IMR-90 (cell line): Measurements from ENCODE around the gene KCNIP1. TPM values are rescaled to one million over a fixed set of nuclear protein-coding genes. Genes with fewer than 3 reads are reported as not detected.

Source experiments
- ATAC-seq: fragments of 200-7000 bp; cut with Tn5 transposase; 2 replicates; pipeline ENCODE4 v1.9.1; 2020; ENCODE audit warnings: low read depth, mild to moderate bottlenecking, moderate library complexity
- BruUV-seq: library from RNA; stranded (reverse); fragments of 400-500 nt; replicated peaks from 2 replicates; lab custom pipeline; 2021; lab: Mats Ljungman, UMichigan
- CTCF ChIA-PET: fragments of 300-600 bp; formaldehyde crosslinking; extraction: SDS; loops from one replicate; lab custom pipeline; 2021; ENCODE audit warnings: antibody characterized with exemption; lab: Yijun Ruan, JAX
- POLR2A ChIA-PET: fragments of 300-600 bp; sonication (Branson Sonifier 250); formaldehyde crosslinking; loops from one replicate; lab custom pipeline; 2022; ENCODE audit warnings: antibody characterized with exemption; ENCODE audit not compliant: unreplicated experiment; lab: Charles Lee
- DNase-seq: peaks from one replicate; pipeline ENCODE4 v3.0.0; 2013
- H2AFZ ChIP-seq: replicated peaks from 2 replicates; pipeline ENCODE3; 2013; ENCODE audit warnings: low read length, mild to moderate bottlenecking; ENCODE audit not compliant: poor library complexity
- H2AK5ac ChIP-seq: 2 replicates; pipeline ENCODE4 v1.6.1; 2013; ENCODE audit warnings: low read depth, low read length, inconsistent platforms
- H2AK9ac ChIP-seq: replicated peaks from 2 replicates; pipeline ENCODE3; 2013; ENCODE audit warnings: mild to moderate bottlenecking, low read depth, low read length, moderate library complexity; ENCODE audit not compliant: poor library complexity
- H2BK120ac ChIP-seq: 2 replicates; pipeline ENCODE4 v1.6.1; 2013; ENCODE audit warnings: low read depth, low read length, inconsistent platforms
- H2BK15ac ChIP-seq: 3 replicates; pipeline ENCODE4 v1.6.1; 2013; ENCODE audit warnings: low read depth, low read length, inconsistent platforms
- H2BK20ac ChIP-seq: 2 replicates; pipeline ENCODE4 v1.6.1; 2013; ENCODE audit warnings: low read depth, mild to moderate bottlenecking, inconsistent platforms, low read length, moderate library complexity
- H2BK5ac ChIP-seq: 2 replicates; pipeline ENCODE4 v1.6.1; 2013; ENCODE audit warnings: mild to moderate bottlenecking, low read depth, low read length, inconsistent platforms; ENCODE audit not compliant: poor library complexity, severe bottlenecking
- H3K14ac ChIP-seq: replicated peaks from 2 replicates; pipeline ENCODE4 v1.6.1; 2013; ENCODE audit warnings: low read depth, low read length, inconsistent platforms
- H3K18ac ChIP-seq: 2 replicates; pipeline ENCODE4 v1.6.1; 2013; ENCODE audit warnings: low read depth, low read length, control low read depth
- H3K23ac ChIP-seq: 2 replicates; pipeline ENCODE4 v1.6.1; 2013; ENCODE audit warnings: low read depth, low read length, inconsistent platforms
- H3K27ac ChIP-seq: 2 replicates; pipeline ENCODE4 v1.5.1; 2013; ENCODE audit warnings: mild to moderate bottlenecking, control low read depth, low read length; ENCODE audit not compliant: insufficient read depth
- H3K27me3 ChIP-seq: 2 replicates; pipeline ENCODE4 v1.6.1; 2013; ENCODE audit warnings: low read length; ENCODE audit not compliant: control insufficient read depth, insufficient read depth
- H3K36me3 ChIP-seq: 2 replicates; pipeline ENCODE4 v1.6.1; 2013; ENCODE audit warnings: low read length, mixed read lengths; ENCODE audit not compliant: control insufficient read depth, insufficient read depth
- H3K4ac ChIP-seq: 2 replicates; pipeline ENCODE4 v1.6.1; 2013; ENCODE audit warnings: low read depth, low read length, inconsistent platforms
- H3K4me1 ChIP-seq: 2 replicates; pipeline ENCODE4 v1.6.1; 2013; ENCODE audit warnings: low read length, mixed read lengths; ENCODE audit not compliant: control insufficient read depth, insufficient read depth
- H3K4me2 ChIP-seq: 2 replicates; pipeline ENCODE4 v1.6.1; 2013; ENCODE audit warnings: low read depth, mild to moderate bottlenecking, control low read depth, low read length, moderate library complexity
- H3K4me3 ChIP-seq: 2 replicates; pipeline ENCODE4 v1.5.1; 2013; ENCODE audit warnings: low read depth, mild to moderate bottlenecking, control low read depth, low read length, moderate library complexity; ENCODE audit not compliant: insufficient read depth
- H3K56ac ChIP-seq: 2 replicates; pipeline ENCODE4 v1.6.1; 2013; ENCODE audit warnings: low read length, inconsistent platforms; ENCODE audit not compliant: insufficient read depth; ENCODE audit errors: extremely low read depth
- H3K79me1 ChIP-seq, 2 experiments: 2 replicates each; pipeline ENCODE4 v1.6.1; 2013; ENCODE audit warnings: low read length in 2 of 2, inconsistent platforms in 1 of 2, low read depth in 1 of 2
- H3K9ac ChIP-seq: 2 replicates; pipeline ENCODE4 v1.6.1; 2013; ENCODE audit warnings: low read depth, low read length, control low read depth
- H3K9me1 ChIP-seq: 2 replicates; pipeline ENCODE4 v1.6.1; 2013; ENCODE audit warnings: low read length, inconsistent platforms; ENCODE audit not compliant: insufficient read depth
- H3K9me3 ChIP-seq: 2 replicates; pipeline ENCODE4 v1.6.1; 2013; ENCODE audit warnings: low read length; ENCODE audit not compliant: control insufficient read depth, insufficient read depth
- H4K20me1 ChIP-seq: 2 replicates; pipeline ENCODE4 v1.6.1; 2013; ENCODE audit warnings: low read length, inconsistent platforms; ENCODE audit not compliant: insufficient read depth
- H4K5ac ChIP-seq: 2 replicates; pipeline ENCODE4 v1.6.1; 2013; ENCODE audit warnings: mild to moderate bottlenecking, low read depth, low read length, control low read depth
- H4K8ac ChIP-seq, 2 experiments: 2 replicates each; pipeline ENCODE4 v1.6.1; 2013; ENCODE audit warnings: low read depth in 2 of 2, low read length in 2 of 2, control low read depth in 1 of 2, inconsistent platforms in 1 of 2
- H4K91ac ChIP-seq: 2 replicates; pipeline ENCODE4 v1.6.1; 2013; ENCODE audit warnings: low read depth, low read length, inconsistent platforms; ENCODE audit not compliant: insufficient read depth
- BHLHE40 ChIP-seq: fragments of 150-350 bp; IDR thresholded peaks from 2 replicates; pipeline ENCODE4 v1.6.1; 2016; ENCODE audit warnings: mild to moderate bottlenecking, low read depth, low read length
- CEBPB ChIP-seq: IDR thresholded peaks from 2 replicates; pipeline ENCODE4 v1.6.1; 2012; ENCODE audit warnings: low read depth, low read length, improper control_type of control experiment
- CHD1 ChIP-seq: IDR thresholded peaks from 2 replicates; pipeline ENCODE4 v1.6.1; 2012; ENCODE audit warnings: low read depth, low read length, improper control_type of control experiment
- CTCF ChIP-seq: conservative IDR thresholded peaks from 2 replicates; pipeline ENCODE4 v1.5.1; 2012; ENCODE audit warnings: mild to moderate bottlenecking, low read depth, low read length, improper control_type of control experiment
- ELK1 ChIP-seq: fragments of 150-350 bp; IDR thresholded peaks from 2 replicates; pipeline ENCODE4 v1.6.1; 2016; ENCODE audit warnings: low read depth, mild to moderate bottlenecking, low read length, moderate library complexity, borderline replicate concordance
- MAFK ChIP-seq: IDR thresholded peaks from 2 replicates; pipeline ENCODE4 v1.6.1; 2012; ENCODE audit warnings: low read depth, low read length, improper control_type of control experiment
- MAZ ChIP-seq: IDR thresholded peaks from 2 replicates; pipeline ENCODE4 v1.6.1; 2012; ENCODE audit warnings: low read depth, mild to moderate bottlenecking, low read length, improper control_type of control experiment, moderate library complexity, borderline replicate concordance
- MXI1 ChIP-seq: IDR thresholded peaks from 2 replicates; pipeline ENCODE4 v1.6.1; 2012; ENCODE audit warnings: low read depth, mild to moderate bottlenecking, low read length, moderate library complexity, borderline replicate concordance
- NFE2L2 ChIP-seq: fragments of 150-350 bp; IDR thresholded peaks from 2 replicates; pipeline ENCODE4 v1.6.1; 2016; ENCODE audit warnings: low read depth, mild to moderate bottlenecking, low read length
- POLR2A ChIP-seq: IDR thresholded peaks from 2 replicates; pipeline ENCODE4 v1.6.1; 2012; ENCODE audit warnings: mild to moderate bottlenecking, low read depth, low read length
- RAD21 ChIP-seq: IDR thresholded peaks from 2 replicates; pipeline ENCODE4 v1.6.1; 2012; ENCODE audit warnings: low read length, improper control_type of control experiment
- RCOR1 ChIP-seq: IDR thresholded peaks from 2 replicates; pipeline ENCODE4 v1.6.1; 2012; ENCODE audit warnings: mild to moderate bottlenecking, low read length, improper control_type of control experiment; ENCODE audit not compliant: insufficient replicate concordance
- SMC3 ChIP-seq: fragments of 150-350 bp; IDR thresholded peaks from 2 replicates; pipeline ENCODE4 v1.6.1; 2016; ENCODE audit warnings: low read depth, mild to moderate bottlenecking, antibody characterized with exemption, low read length, moderate library complexity
- USF2 ChIP-seq: fragments of 150-350 bp; IDR thresholded peaks from 2 replicates; pipeline ENCODE4 v1.6.1; 2017; ENCODE audit warnings: mild to moderate bottlenecking, antibody characterized with exemption, low read length, low read depth
- WGBS, 2 experiments: methylation state at CpG; one replicate each; pipeline versions ENCODE4 v1.1.5 to v1.1.7; 2013; ENCODE audit warnings: missing lambda C conversion rate in 2 of 2; ENCODE audit not compliant: insufficient read length in 1 of 2; ENCODE audit errors: extremely low coverage in 2 of 2; 5-methylcytosine and 5-hydroxymethylcytosine counted together
- dilution Hi-C: fragments of 300-500 bp; cut with HindIII; formaldehyde crosslinking; loops from one replicate; pipeline ENCODE4 v1.14.3; 2018; ENCODE audit warnings: low sequenced_read_pairs; ENCODE audit not compliant: unreplicated experiment
- in situ Hi-C: fragments of 300-500 bp; cut with MboI; formaldehyde crosslinking; loops from 3 replicates; pipeline ENCODE4 v1.14.3; 2019; ENCODE audit warnings: low sequenced_read_pairs, inconsistent platforms, mixed read lengths
- intact Hi-C: fragments of 100-400 bp; cut with micrococcal nuclease; formaldehyde crosslinking; loops from 2 replicates; pipeline ENCODE4 v1.10.0; 2022
- polyA plus RNA-seq, 3 experiments: library from polyadenylated mRNA; depleted of rRNA; stranded (reverse); fragments of >200 nt; gene quantifications; 2 replicates each; pipeline ENCODE4 v1.2.3, GENCODE V29; 2012; ENCODE audit warnings: low replicate concordance in 1 of 3
- total RNA-seq: library from RNA; depleted of rRNA; stranded (reverse); fragments of >200 nt; gene quantifications from 2 replicates; pipeline ENCODE4 v1.2.3, GENCODE V29; 2012

The KCNIP1 gene
- total and polyA plus RNA-seq, 2 of the 4 experiments (the other 2 are of a cell fraction): not detected

DNA sequence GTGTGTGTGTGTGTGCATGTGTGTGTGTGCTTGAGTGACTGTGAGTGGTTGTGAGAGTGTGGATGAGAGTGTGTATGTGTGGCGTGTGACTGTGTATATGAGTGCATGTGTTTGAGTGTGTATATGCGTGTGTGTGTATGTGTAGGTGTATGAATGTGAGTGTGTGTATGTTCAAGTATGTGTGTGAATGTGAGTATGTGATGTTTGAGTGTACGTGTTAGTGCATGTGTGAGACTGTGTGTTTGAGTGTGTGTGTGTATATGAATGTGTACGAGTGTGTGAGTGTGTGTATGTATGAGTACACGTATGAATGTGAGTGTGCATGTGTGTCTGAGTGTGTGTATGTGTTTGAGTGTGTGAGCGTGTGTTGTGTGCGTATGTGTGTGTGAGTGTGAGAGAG, 47.8 kb downstream of the KCNIP1 start:
- Histone ChIP-seq H3K4me1 (peaks cover 2% of the 10 kb centered on the region; the same call in 1 of the 2 replicates), H2AK9ac (no peak overlapping the region), H4K5ac (no peak overlapping the region), H2BK5ac (peak overlapping the region; percentile 43), H3K18ac (no peak overlapping the region), H3K27ac (no peak overlapping the region), H3K9ac (no peak overlapping the region), H2BK120ac (no peak overlapping the region), H3K9me1 (peaks cover 2% of the 10 kb centered on the region; the same call in 1 of the 2 replicates), H4K8ac (no peak overlapping the region), H2AK5ac (no peak overlapping the region), H3K4me3 (no peak overlapping the region), H4K91ac (no peak overlapping the region), H3K14ac (no peak overlapping the region), H3K27me3 (no peaks in the 10 kb centered on the region; the same call in 1 of the 2 replicates), H3K79me1 (no peaks in the 10 kb centered on the region), H3K4ac (no peak overlapping the region), H3K36me3 (no peaks in the 10 kb centered on the region), H2AFZ (no peak overlapping the region), H4K20me1 (no peaks in the 10 kb centered on the region), H3K9me3 (no peaks in the 10 kb centered on the region), H3K4me2 (no peak overlapping the region), H2BK20ac (no peak overlapping the region), H2BK15ac (no peak overlapping the region), H3K23ac (no peak overlapping the region), H3K56ac (no peak overlapping the region)
- BruUV-seq: no TSS peak
- ATAC-seq (no peak), DNase-seq (no peak)
- ChIA-PET POLR2A (no interaction called here), CTCF (no interaction called here)
- dilution Hi-C loops (no loop called here), intact Hi-C loops (loop anchor here (5.0 kb wide), 1 partner anchor 59 kb away; no protein-coding TSS in a partner anchor), in situ Hi-C loops (no loop called here)
- TF ChIP-seq CEBPB (no peak), POLR2A (no peak), BHLHE40 (no peak), MXI1 (no peak), NFE2L2 (no peak), ELK1 (no peak), RAD21 (no peak), MAFK (no peak), RCOR1 (no peak), MAZ (no peak), USF2 (no peak), SMC3 (no peak), CTCF (no peak), CHD1 (no peak)
- 87 to 100% methylated on average over 4 to 5 of the region's 7 CpGs for WGBS, 2 experiments
